ENCODE results near the gene YEATS2.

YEATS2 gene

GRCh38 chr3:183810643-183811594 is 113.3 kb downstream of the YEATS2 start:
- no peak for DNase-seq (ENCODE audit: low read depth in 2 of 2, low spot score in 1 of 2)

- DNase-seq (ENCODE audit: low read depth in 2 of 2, low spot score in 1 of 2): no peak
Observed at GRCh38 chr3:183811638-183812037, 114.0 kb downstream of the YEATS2 start.

GRCh38 chr3:183812761-183813445 is 115.3 kb downstream of the YEATS2 start:
- no peak for DNase-seq (ENCODE audit: low read depth in 2 of 2, low spot score in 1 of 2)

- no peak for DNase-seq (ENCODE audit: low read depth in 2 of 2, low spot score in 1 of 2)
Observed at GRCh38 chr3:183814240-183814639, 116.6 kb downstream of the YEATS2 start.

- DNase-seq (ENCODE audit: low read depth in 2 of 2, low spot score in 1 of 2): no peak
Observed at GRCh38 chr3:183815563-183815940, 118.0 kb downstream of the YEATS2 start.

- no peak for DNase-seq (ENCODE audit: low read depth in 2 of 2, low spot score in 1 of 2)
Observed at GRCh38 chr3:183815951-183816475, 118.4 kb downstream of the YEATS2 start.

- no peak for DNase-seq (ENCODE audit: low read depth in 2 of 2, low spot score in 1 of 2)
Observed at GRCh38 chr3:183816681-183817510, 119.3 kb downstream of the YEATS2 start.

- no peak for DNase-seq (ENCODE audit: low read depth in 2 of 2, low spot score in 1 of 2)
Observed at GRCh38 chr3:183817639-183818038, 120.0 kb downstream of the YEATS2 start.

GRCh38 chr3:183818041-183818620 is 120.5 kb downstream of the YEATS2 start:
- DNase-seq (ENCODE audit: low read depth in 2 of 2, low spot score in 1 of 2): no peak

GRCh38 chr3:183818706-183819624 is 121.4 kb downstream of the YEATS2 start:
- DNase-seq (ENCODE audit: low read depth in 2 of 2, low spot score in 1 of 2): no peak

- DNase-seq (ENCODE audit: low read depth in 2 of 2, low spot score in 1 of 2): no peak
Observed at GRCh38 chr3:183819831-183820230, 122.2 kb downstream of the YEATS2 start.

- DNase-seq (ENCODE audit: low read depth in 2 of 2, low spot score in 1 of 2): no peak
Observed at GRCh38 chr3:183822631-183823030, 125.0 kb downstream of the YEATS2 start.

GRCh38 chr3:183823963-183824362 is 126.4 kb downstream of the YEATS2 start:
- no peak for DNase-seq (ENCODE audit: low read depth in 2 of 2, low spot score in 1 of 2)

- no peak for DNase-seq (ENCODE audit: low read depth in 2 of 2, low spot score in 1 of 2)
Observed at GRCh38 chr3:183824761-183825455, 127.3 kb downstream of the YEATS2 start.

GRCh38 chr3:183825456-183826161 is 128.0 kb downstream of the YEATS2 start, which contains the start of gene MAP6D1:
Gene MAP6D1 (minus strand): TSS chr3:183825577. CDS start chr3:183825547, 30 bp downstream.
- DNase-seq (ENCODE audit: low read depth in 2 of 2, low spot score in 1 of 2): no peak

- DNase-seq (ENCODE audit: low read depth in 2 of 2, low spot score in 1 of 2): no peak
Observed at GRCh38 chr3:183826448-183827250, 129.1 kb downstream of the YEATS2 start.

GRCh38 chr3:183827809-183828537 is 130.4 kb downstream of the YEATS2 start:
- no peak for DNase-seq (ENCODE audit: low read depth in 2 of 2, low spot score in 1 of 2)
